C4-2B (cell line): ENCODE measurements around the gene NCAN.

Experiments used
- ZFX ChIP-seq: fragments of 450-650 bp; IDR thresholded peaks from 2 replicates; pipeline ENCODE4 v1.6.1; 2017
- TF ChIP-seq, protein P1 (sequence below): fragments of 450-650 bp; conservative IDR thresholded peaks from 2 replicates; pipeline ENCODE4 v1.5.1; 2017; ENCODE audit warnings: mild to moderate bottlenecking

DNA sequence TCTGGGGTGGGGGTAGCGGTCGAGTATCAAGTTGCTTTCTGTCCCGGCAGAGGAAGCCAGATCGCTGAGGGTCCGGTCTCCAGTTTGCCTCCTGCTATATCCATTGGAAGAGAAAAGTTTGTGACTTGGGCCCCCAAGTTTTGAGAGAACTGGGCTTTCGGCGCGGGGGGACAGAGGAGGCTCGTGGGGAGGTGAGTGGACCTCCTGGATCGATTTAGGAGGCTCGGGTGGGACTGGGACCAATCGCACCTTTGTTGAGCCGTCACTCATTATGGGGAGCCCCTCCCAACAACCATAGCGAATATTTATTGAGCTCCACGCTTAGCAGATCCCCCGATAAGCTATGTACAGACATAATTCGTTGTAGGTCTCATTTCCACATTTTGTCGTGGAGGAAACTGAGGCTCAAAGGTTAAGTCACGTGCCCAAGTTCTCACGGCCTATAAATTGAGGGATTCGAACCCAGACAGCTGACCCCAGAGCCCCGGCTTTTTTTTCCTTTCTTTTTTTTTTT lies 18.8 kb upstream of the NCAN start:
- TF ChIP-seq, protein P1, sequence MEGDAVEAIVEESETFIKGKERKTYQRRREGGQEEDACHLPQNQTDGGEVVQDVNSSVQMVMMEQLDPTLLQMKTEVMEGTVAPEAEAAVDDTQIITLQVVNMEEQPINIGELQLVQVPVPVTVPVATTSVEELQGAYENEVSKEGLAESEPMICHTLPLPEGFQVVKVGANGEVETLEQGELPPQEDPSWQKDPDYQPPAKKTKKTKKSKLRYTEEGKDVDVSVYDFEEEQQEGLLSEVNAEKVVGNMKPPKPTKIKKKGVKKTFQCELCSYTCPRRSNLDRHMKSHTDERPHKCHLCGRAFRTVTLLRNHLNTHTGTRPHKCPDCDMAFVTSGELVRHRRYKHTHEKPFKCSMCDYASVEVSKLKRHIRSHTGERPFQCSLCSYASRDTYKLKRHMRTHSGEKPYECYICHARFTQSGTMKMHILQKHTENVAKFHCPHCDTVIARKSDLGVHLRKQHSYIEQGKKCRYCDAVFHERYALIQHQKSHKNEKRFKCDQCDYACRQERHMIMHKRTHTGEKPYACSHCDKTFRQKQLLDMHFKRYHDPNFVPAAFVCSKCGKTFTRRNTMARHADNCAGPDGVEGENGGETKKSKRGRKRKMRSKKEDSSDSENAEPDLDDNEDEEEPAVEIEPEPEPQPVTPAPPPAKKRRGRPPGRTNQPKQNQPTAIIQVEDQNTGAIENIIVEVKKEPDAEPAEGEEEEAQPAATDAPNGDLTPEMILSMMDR: no peak
- no peak for TF ChIP-seq ZFX
